AG04449 (cell line): ENCODE measurements around the gene ZNF831.

Experiments used
- CTCF ChIA-PET: fragments of 350-600 bp; formaldehyde crosslinking; extraction: SDS; loops from one replicate; lab custom pipeline; 2021; ENCODE audit warnings: antibody characterized with exemption; lab: Yijun Ruan, JAX
- POLR2A ChIA-PET: fragments of 400-600, 350-600 bp; formaldehyde crosslinking; extraction: SDS; loops from one replicate; lab custom pipeline; 2020; ENCODE audit warnings: antibody characterized with exemption, inconsistent platforms; lab: Yijun Ruan, JAX
- DNase-seq: peaks from one replicate; pipeline ENCODE4 v3.0.0-alpha.2; 2010; ENCODE audit warnings: low read depth, low spot score
- H3K4me3 ChIP-seq: 2 replicates; pipeline ENCODE4 v1.5.1; 2011; ENCODE audit warnings: low read depth, mild to moderate bottlenecking, control low read depth, low read length
- CTCF ChIP-seq: IDR thresholded peaks from one replicate; pipeline ENCODE4 v1.5.1; 2011; ENCODE audit warnings: mild to moderate bottlenecking, moderate library complexity, low read length, control low read depth, inconsistent platforms; ENCODE audit not compliant: insufficient read depth; ENCODE audit errors: missing control alignments

The ZNF831 gene

GRCh38 chr20:59265298-59265697, 101.7 kb downstream of the ZNF831 start:
- no peak overlapping the region for H3K4me3 ChIP-seq
- ChIA-PET POLR2A (no interaction called here), CTCF (no interaction called here)
- TF ChIP-seq CTCF = no peak
- DNase-seq = no peak

GRCh38 chr20:59268870-59269269, 105.2 kb downstream of the ZNF831 start:
- no peak for DNase-seq
- CTCF ChIA-PET = no interaction called here

GRCh38 chr20:59269411-59270025, 105.9 kb downstream of the ZNF831 start:
- TF ChIP-seq CTCF = no peak
- CTCF ChIA-PET = no interaction called here
- no peak overlapping the region for H3K4me3 ChIP-seq
- DNase-seq = no peak
- POLR2A ChIA-PET = no interaction called here

More at GRCh38 chr20:59268870-59269269, 105.2 kb downstream of the ZNF831 start:
- TF ChIP-seq CTCF = no peak
- POLR2A ChIA-PET = no interaction called here
- H3K4me3 ChIP-seq = no peak overlapping the region

GRCh38 chr20:59270380-59270779, 106.8 kb downstream of the ZNF831 start:
- POLR2A ChIA-PET = no interaction called here

GRCh38 chr20:59273739-59274357, 110.2 kb downstream of the ZNF831 start:
- TF ChIP-seq CTCF = no peak
- DNase-seq = no peak
- POLR2A ChIA-PET = no interaction called here
- H3K4me3 ChIP-seq = no peak overlapping the region
- CTCF ChIA-PET = no interaction called here

More at GRCh38 chr20:59270380-59270779, 106.8 kb downstream of the ZNF831 start:
- H3K4me3 ChIP-seq = no peak overlapping the region
- CTCF ChIA-PET = no interaction called here
- DNase-seq = no peak
- no peak for TF ChIP-seq CTCF

GRCh38 chr20:59276938-59277337, 113.3 kb downstream of the ZNF831 start:
- DNase-seq = no peak
- ChIA-PET CTCF (no interaction called here), POLR2A (no interaction called here)
- H3K4me3 ChIP-seq = no peak overlapping the region
- TF ChIP-seq CTCF = no peak
